Lower leg skin (tissue), 3 donors: Measurements from ENCODE around the gene LRRC25.

Experiments used
- POLR2A ChIP-seq, 2 donors: fragments of 450-650 bp; IDR thresholded peaks; one replicate each; pipeline ENCODE4 v1.6.1; 2016 to 2017; ENCODE audit warnings: antibody characterized with exemption in 2 of 2, mild to moderate bottlenecking in 1 of 2, moderate library complexity in 1 of 2
- TF ChIP-seq, protein P1 (sequence below), 3 donors: fragments of 450-650 bp; IDR thresholded peaks; one replicate each; pipeline ENCODE4 v1.5.1; 2016; ENCODE audit warnings: antibody characterized with exemption in 3 of 3, mild to moderate bottlenecking in 3 of 3, moderate library complexity in 2 of 3

DNA sequence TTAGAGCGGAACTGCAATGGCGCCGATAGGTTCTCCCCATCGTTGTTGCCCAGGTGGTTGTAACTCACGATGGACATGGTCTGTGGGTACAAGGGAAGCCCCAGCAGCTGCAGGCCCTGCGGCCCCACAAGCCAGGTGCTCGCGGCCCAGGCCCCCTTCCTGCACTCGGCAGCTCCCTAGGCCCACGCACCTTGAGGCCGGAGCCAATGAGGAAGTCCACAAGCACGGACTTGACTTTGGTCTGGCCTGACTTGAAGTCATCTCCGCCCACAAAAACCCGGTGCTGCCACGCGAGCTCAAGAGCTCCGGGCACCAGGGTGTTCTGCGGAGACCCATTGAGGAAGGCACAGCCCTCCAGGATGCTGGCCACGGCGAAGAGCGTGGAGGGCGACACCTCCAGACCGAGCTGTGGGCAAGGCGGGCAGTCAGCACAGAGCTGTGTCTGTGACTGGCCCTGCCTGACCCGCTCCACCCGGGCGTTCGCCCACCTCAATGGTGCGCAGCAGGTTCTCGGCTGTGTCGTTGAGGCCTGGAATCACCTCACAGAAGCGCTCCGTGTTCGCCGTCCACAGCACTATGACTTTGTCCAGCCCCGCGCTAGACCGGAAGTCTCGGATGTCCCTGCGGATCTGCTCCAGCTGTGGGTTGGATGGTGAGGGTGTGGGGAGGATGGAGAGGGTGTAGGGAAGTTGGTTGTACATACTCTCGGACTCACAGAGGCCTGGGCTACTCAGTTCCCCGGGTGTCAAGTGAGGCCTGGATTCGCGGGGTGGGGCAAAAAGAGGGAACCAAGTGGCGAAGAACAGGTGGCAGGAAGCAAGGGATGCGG, 38.6 kb upstream of the LRRC25 start:
- TF ChIP-seq, protein P1, sequence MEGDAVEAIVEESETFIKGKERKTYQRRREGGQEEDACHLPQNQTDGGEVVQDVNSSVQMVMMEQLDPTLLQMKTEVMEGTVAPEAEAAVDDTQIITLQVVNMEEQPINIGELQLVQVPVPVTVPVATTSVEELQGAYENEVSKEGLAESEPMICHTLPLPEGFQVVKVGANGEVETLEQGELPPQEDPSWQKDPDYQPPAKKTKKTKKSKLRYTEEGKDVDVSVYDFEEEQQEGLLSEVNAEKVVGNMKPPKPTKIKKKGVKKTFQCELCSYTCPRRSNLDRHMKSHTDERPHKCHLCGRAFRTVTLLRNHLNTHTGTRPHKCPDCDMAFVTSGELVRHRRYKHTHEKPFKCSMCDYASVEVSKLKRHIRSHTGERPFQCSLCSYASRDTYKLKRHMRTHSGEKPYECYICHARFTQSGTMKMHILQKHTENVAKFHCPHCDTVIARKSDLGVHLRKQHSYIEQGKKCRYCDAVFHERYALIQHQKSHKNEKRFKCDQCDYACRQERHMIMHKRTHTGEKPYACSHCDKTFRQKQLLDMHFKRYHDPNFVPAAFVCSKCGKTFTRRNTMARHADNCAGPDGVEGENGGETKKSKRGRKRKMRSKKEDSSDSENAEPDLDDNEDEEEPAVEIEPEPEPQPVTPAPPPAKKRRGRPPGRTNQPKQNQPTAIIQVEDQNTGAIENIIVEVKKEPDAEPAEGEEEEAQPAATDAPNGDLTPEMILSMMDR (IDR thresholded peaks at IDR 0.05) = no peak
- TF ChIP-seq POLR2A (IDR thresholded peaks at IDR 0.05) = no peak
